Glutamatergic neuron (in vitro differentiated cells): ENCODE measurements around the gene DNAAF1. TPM values are rescaled to one million over a fixed set of nuclear protein-coding genes. Genes with fewer than 3 reads are reported as not detected.

Source experiments
- DNase-seq: peaks from one replicate; pipeline ENCODE4 v3.0.0; 2022
- H3K27ac Mint-ChIP-seq: one replicate; pipeline ENCODE4 v1.8.0; 2020; ENCODE audit warnings: mild to moderate bottlenecking, mixed read lengths, inconsistent platforms; ENCODE audit not compliant: unreplicated experiment
- H3K27me3 Mint-ChIP-seq: one replicate; pipeline ENCODE4 v1.8.0; 2020; ENCODE audit warnings: mild to moderate bottlenecking, moderate library complexity, mixed read lengths, inconsistent platforms; ENCODE audit not compliant: unreplicated experiment
- H3K36me3 Mint-ChIP-seq: one replicate; pipeline ENCODE4 v1.8.0; 2020; ENCODE audit warnings: mild to moderate bottlenecking, mixed read lengths, inconsistent platforms; ENCODE audit not compliant: unreplicated experiment
- H3K4me1 Mint-ChIP-seq: one replicate; pipeline ENCODE4 v1.8.0; 2020; ENCODE audit warnings: mild to moderate bottlenecking, low read depth, mixed read lengths, inconsistent platforms; ENCODE audit not compliant: unreplicated experiment
- H3K4me3 Mint-ChIP-seq: one replicate; pipeline ENCODE4 v1.8.0; 2020; ENCODE audit warnings: mild to moderate bottlenecking, mixed read lengths, inconsistent platforms; ENCODE audit not compliant: unreplicated experiment
- H3K9me3 Mint-ChIP-seq: one replicate; pipeline ENCODE4 v1.8.0; 2020; ENCODE audit warnings: mild to moderate bottlenecking, moderate library complexity, mixed read lengths, inconsistent platforms; ENCODE audit not compliant: unreplicated experiment
- CTCF ChIP-seq: fragments of 200-600 bp; sonication (generic); IDR thresholded peaks from one replicate; pipeline ENCODE4 v1.5.0; 2021; ENCODE audit not compliant: partially characterized antibody, unreplicated experiment
- total RNA-seq: library from RNA; stranded (reverse); fragmentation: NEBNext Ultra II Directional; extraction: Animal tissue kit (Norgen Biotek cat#: 25700); gene quantifications from one replicate; pipeline ENCODE4 v1.2.1, GENCODE V29; 2021; ENCODE audit not compliant: unreplicated experiment

DNAAF1 gene
- total RNA-seq, 1 donor from 2014 or later: 0.56 TPM

GRCh38 chr16:84136331-84137125 is 8.6 kb upstream of the DNAAF1 start:
- Mint-ChIP-seq H3K27me3 (peaks cover 2% of the 10 kb centered on the region), H3K27ac (no peak overlapping the region), H3K4me1 (peaks cover 31% of the 10 kb centered on the region), H3K9me3 (peaks cover 6% of the 10 kb centered on the region), H3K36me3 (no peaks in the 10 kb centered on the region), H3K4me3 (no peak overlapping the region)
- TF ChIP-seq CTCF: no peak
- no peak for DNase-seq

GRCh38 chr16:84137287-84137686 is 7.8 kb upstream of the DNAAF1 start:
- TF ChIP-seq CTCF: no peak
- peaks cover 5% of the 10 kb centered on the region for H3K27me3 Mint-ChIP-seq
- peaks cover 33% of the 10 kb centered on the region for H3K4me1 Mint-ChIP-seq
- no peak overlapping the region for H3K27ac Mint-ChIP-seq
- no peak overlapping the region for H3K4me3 Mint-ChIP-seq
- peaks cover 6% of the 10 kb centered on the region for H3K9me3 Mint-ChIP-seq
- DNase-seq: no peak
- H3K36me3 Mint-ChIP-seq: no peaks in the 10 kb centered on the region

- H3K9me3 Mint-ChIP-seq: peaks cover 6% of the 10 kb centered on the region
- peaks cover 5% of the 10 kb centered on the region for H3K27me3 Mint-ChIP-seq
- DNase-seq: no peak
- H3K4me1 Mint-ChIP-seq: peaks cover 33% of the 10 kb centered on the region
- no peak for TF ChIP-seq CTCF
- no peaks in the 10 kb centered on the region for H3K36me3 Mint-ChIP-seq
- no peak overlapping the region for H3K4me3 Mint-ChIP-seq
- H3K27ac Mint-ChIP-seq: peak overlapping the region; percentile 6
These were observed 7.2 kb upstream of the DNAAF1 start for GRCh38 chr16:84137769-84138357.

- H3K36me3 Mint-ChIP-seq: no peaks in the 10 kb centered on the region
- peaks cover 6% of the 10 kb centered on the region for H3K9me3 Mint-ChIP-seq
- H3K27ac Mint-ChIP-seq: peak overlapping the region; percentile 99
- TF ChIP-seq CTCF: no peak
- H3K4me3 Mint-ChIP-seq: peak overlapping the region; percentile 85
- DNase-seq: no peak
- peaks cover 33% of the 10 kb centered on the region for H3K4me1 Mint-ChIP-seq
- H3K27me3 Mint-ChIP-seq: peaks cover 5% of the 10 kb centered on the region
These were observed 6.6 kb upstream of the DNAAF1 start for GRCh38 chr16:84138500-84138823.

GRCh38 chr16:84138824-84139627 is 6.1 kb upstream of the DNAAF1 start:
- H3K36me3 Mint-ChIP-seq: no peaks in the 10 kb centered on the region
- H3K4me1 Mint-ChIP-seq: peaks cover 34% of the 10 kb centered on the region
- H3K4me3 Mint-ChIP-seq: peak overlapping the region; percentile 85
- TF ChIP-seq CTCF: no peak
- H3K27me3 Mint-ChIP-seq: peaks cover 4% of the 10 kb centered on the region
- H3K27ac Mint-ChIP-seq: peak overlapping the region; percentile 99
- peak; percentile 26 for DNase-seq
- peaks cover 7% of the 10 kb centered on the region for H3K9me3 Mint-ChIP-seq
